OCI-LY3 (cell line): ENCODE data around the gene SFXN4.
"Not testable (repeated sequence)": the region's sequence is repeated elsewhere in the genome, so short reads cannot be mapped to it uniquely, and the experiment has no call there.

Source experiments
- H2AFZ ChIP-seq: fragments of 200-600, 300-600 bp; shearing (Covaris generic); 2 replicates; pipeline ENCODE4 v1.6.0; 2014; ENCODE audit warnings: antibody characterized with exemption, low read depth, low read length
- H3K27ac ChIP-seq: fragments of 200-600, 300-600 bp; sonication (generic); 2 replicates; pipeline ENCODE4 v1.5.1; 2014; ENCODE audit warnings: mild to moderate bottlenecking, low read length, moderate library complexity, mixed read lengths
- H3K27me3 ChIP-seq: fragments of 200-600, 300-600 bp; sonication (generic); 2 replicates; pipeline ENCODE4 v1.6.1; 2014; ENCODE audit warnings: low read depth, low read length, mixed read lengths
- H3K36me3 ChIP-seq: fragments of 200-600, 300-600 bp; sonication (generic); replicated peaks from 2 replicates; pipeline ENCODE3; 2014; ENCODE audit warnings: low read depth, low read length, mixed read lengths
- H3K4me1 ChIP-seq: fragments of 300-600, 200-600 bp; sonication (generic); 2 replicates; pipeline ENCODE4 v1.6.1; 2014; ENCODE audit warnings: low read length, mixed read lengths
- H3K4me2 ChIP-seq: fragments of 200-600, 300-600 bp; sonication (generic); 2 replicates; pipeline ENCODE4 v1.6.1; 2014; ENCODE audit warnings: low read length, mixed read lengths
- H3K4me3 ChIP-seq: fragments of 300-600, 200-600 bp; sonication (generic); 2 replicates; pipeline ENCODE4 v1.5.1; 2014; ENCODE audit warnings: antibody characterized with exemption, mild to moderate bottlenecking, low read length, moderate library complexity
- H3K79me2 ChIP-seq: fragments of 300-600, 200-600 bp; shearing (Covaris generic); 2 replicates; pipeline ENCODE4 v1.6.1; 2014; ENCODE audit warnings: mild to moderate bottlenecking, low read length, mixed read lengths
- H3K9ac ChIP-seq: fragments of 300-600, 200-600 bp; shearing (Covaris generic); 2 replicates; pipeline ENCODE4 v1.6.0; 2014; ENCODE audit warnings: mild to moderate bottlenecking, low read length, moderate library complexity
- H3K9me3 ChIP-seq: fragments of 200-600, 300-600 bp; shearing (Covaris generic); 2 replicates; pipeline ENCODE4 v1.6.1; 2014; ENCODE audit warnings: low read length, mixed read lengths; ENCODE audit not compliant: insufficient read depth
- H4K20me1 ChIP-seq: fragments of 200-600, 300-600 bp; sonication (generic); 2 replicates; pipeline ENCODE4 v1.6.1; 2016; ENCODE audit warnings: low read length, mixed read lengths; ENCODE audit not compliant: insufficient read depth
- EZH2phosphoT487 ChIP-seq: fragments of 200-600 bp; shearing (Covaris generic); IDR thresholded peaks from 2 replicates; pipeline ENCODE4 v1.6.1; 2018; ENCODE audit warnings: antibody characterized with exemption, mixed run types, low read depth
- TF ChIP-seq, protein P1 (sequence below): fragments of 200-600, 300-600 bp; sonication (generic); IDR thresholded peaks from 2 replicates; pipeline ENCODE4 v1.5.1; 2014; ENCODE audit warnings: antibody characterized with exemption, low read length, low read depth

SFXN4 gene

DNA sequence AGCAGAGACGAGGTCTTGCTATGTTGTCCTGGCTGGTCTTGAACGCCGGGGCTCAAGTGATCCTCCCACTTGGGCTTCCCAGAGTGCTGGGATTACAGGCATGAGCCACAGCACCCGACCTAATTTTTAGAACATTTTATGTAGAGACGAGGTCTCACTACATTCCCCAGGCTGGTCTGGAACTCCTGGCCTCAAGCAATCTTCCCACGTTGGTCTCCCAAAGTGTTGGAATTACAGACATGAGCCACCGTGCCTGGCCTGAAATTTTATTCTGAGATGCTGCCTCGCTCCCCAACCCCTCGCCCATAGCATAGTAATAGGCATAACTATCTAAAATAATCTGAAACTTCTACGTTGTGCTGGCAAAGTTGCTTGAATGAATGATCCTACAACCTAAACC, 21.9 kb downstream of the SFXN4 start:
- Histone ChIP-seq H4K20me1 (no peaks in the 10 kb centered on the region), H3K36me3 (peaks cover 3% of the 10 kb centered on the region), H3K27ac (no peak overlapping the region), H3K4me2 (no peak overlapping the region), H3K9me3 (no peaks in the 10 kb centered on the region), H2AFZ (no peak overlapping the region), H3K79me2 (no peaks in the 10 kb centered on the region), H3K4me1 (no peaks in the 10 kb centered on the region), H3K27me3 (no peaks in the 10 kb centered on the region), H3K9ac (no peak overlapping the region), H3K4me3 (no peak overlapping the region)
- no peak for TF ChIP-seq EZH2phosphoT487
- TF ChIP-seq, protein P1, sequence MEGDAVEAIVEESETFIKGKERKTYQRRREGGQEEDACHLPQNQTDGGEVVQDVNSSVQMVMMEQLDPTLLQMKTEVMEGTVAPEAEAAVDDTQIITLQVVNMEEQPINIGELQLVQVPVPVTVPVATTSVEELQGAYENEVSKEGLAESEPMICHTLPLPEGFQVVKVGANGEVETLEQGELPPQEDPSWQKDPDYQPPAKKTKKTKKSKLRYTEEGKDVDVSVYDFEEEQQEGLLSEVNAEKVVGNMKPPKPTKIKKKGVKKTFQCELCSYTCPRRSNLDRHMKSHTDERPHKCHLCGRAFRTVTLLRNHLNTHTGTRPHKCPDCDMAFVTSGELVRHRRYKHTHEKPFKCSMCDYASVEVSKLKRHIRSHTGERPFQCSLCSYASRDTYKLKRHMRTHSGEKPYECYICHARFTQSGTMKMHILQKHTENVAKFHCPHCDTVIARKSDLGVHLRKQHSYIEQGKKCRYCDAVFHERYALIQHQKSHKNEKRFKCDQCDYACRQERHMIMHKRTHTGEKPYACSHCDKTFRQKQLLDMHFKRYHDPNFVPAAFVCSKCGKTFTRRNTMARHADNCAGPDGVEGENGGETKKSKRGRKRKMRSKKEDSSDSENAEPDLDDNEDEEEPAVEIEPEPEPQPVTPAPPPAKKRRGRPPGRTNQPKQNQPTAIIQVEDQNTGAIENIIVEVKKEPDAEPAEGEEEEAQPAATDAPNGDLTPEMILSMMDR = no peak

DNA sequence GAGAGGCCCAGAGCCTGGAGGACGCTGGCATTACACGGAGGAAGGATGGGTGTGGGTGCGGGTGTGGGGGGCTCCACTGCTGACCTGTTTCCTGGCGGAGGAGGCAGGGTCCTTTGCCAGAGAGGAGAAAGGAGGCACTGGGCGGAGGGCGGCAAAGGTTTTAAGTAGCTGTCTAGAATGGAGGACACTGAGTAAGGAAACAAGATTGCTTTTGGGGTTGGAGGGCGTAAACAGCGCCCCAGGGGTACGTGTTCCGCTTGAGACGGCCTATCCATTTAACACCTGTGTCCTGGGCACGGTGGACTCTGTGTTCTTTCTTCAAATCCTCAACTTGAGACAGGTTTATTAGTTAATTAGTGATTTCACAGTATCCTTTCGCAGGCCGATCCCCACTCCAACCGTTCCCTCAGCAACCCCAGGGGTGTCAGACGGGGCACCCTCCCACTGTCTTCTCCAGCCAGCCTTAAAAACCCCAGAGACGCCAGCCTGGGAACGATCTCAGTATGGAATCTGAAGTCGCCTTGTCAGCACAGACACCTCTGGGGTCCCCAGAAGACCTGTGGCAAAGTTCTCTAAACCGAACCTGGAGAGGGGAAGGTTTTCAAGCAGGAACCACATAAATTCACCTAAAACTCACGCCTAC, 24.8 kb downstream of the SFXN4 start:
- Histone ChIP-seq H2AFZ (no peak overlapping the region), H3K4me1 (no peaks in the 10 kb centered on the region), H3K27ac (no peak overlapping the region), H3K27me3 (no peaks in the 10 kb centered on the region), H3K4me3 (no peak overlapping the region), H3K9ac (no peak overlapping the region), H3K36me3 (no peaks in the 10 kb centered on the region), H3K9me3 (no peaks in the 10 kb centered on the region), H3K79me2 (no peaks in the 10 kb centered on the region), H4K20me1 (no peaks in the 10 kb centered on the region), H3K4me2 (no peak overlapping the region)
- no peak for TF ChIP-seq EZH2phosphoT487
- TF ChIP-seq, protein P1 = no peak

DNA sequence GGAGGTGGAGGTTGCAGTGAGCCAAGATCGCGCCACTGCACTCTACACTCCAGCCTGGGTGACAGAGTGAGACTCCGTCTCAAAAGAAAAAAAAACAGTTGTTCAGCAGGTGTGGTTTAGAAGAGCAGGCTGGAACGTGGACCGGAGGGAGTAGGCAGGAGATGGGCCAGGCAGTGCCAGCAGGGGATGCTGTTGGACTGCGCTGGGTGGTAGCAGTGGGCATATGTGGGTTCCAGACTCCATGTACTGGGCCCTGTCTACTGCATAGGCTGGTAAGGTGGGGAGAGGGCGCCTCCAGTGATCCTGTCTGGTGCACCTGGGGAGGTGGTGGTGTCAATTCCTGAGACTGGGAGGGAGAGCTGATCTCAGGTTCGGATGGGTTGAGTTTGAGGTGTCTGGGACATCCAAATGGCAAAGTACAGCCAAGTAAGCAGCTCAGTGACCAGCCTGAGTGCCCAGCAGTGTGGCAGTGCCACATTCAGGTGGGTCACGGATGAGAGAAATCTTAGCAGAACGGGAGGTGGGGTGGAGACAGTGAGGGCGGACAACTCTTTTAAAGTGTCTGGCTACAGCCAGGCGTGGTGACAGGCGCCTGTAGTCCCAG, 25.9 kb downstream of the SFXN4 start:
- H2AFZ ChIP-seq = no peak overlapping the region
- no peak overlapping the region for H3K4me2 ChIP-seq
- TF ChIP-seq, protein P1 = no peak
- TF ChIP-seq EZH2phosphoT487 = no peak
- no peaks in the 10 kb centered on the region for H3K79me2 ChIP-seq
- no peak overlapping the region for H3K27ac ChIP-seq
- no peaks in the 10 kb centered on the region for H3K4me1 ChIP-seq
- H3K9me3 ChIP-seq = no peaks in the 10 kb centered on the region
- no peaks in the 10 kb centered on the region for H4K20me1 ChIP-seq
- no peak overlapping the region for H3K9ac ChIP-seq
- H3K36me3 ChIP-seq = no peaks in the 10 kb centered on the region
- no peak overlapping the region for H3K4me3 ChIP-seq
- no peaks in the 10 kb centered on the region for H3K27me3 ChIP-seq

DNA sequence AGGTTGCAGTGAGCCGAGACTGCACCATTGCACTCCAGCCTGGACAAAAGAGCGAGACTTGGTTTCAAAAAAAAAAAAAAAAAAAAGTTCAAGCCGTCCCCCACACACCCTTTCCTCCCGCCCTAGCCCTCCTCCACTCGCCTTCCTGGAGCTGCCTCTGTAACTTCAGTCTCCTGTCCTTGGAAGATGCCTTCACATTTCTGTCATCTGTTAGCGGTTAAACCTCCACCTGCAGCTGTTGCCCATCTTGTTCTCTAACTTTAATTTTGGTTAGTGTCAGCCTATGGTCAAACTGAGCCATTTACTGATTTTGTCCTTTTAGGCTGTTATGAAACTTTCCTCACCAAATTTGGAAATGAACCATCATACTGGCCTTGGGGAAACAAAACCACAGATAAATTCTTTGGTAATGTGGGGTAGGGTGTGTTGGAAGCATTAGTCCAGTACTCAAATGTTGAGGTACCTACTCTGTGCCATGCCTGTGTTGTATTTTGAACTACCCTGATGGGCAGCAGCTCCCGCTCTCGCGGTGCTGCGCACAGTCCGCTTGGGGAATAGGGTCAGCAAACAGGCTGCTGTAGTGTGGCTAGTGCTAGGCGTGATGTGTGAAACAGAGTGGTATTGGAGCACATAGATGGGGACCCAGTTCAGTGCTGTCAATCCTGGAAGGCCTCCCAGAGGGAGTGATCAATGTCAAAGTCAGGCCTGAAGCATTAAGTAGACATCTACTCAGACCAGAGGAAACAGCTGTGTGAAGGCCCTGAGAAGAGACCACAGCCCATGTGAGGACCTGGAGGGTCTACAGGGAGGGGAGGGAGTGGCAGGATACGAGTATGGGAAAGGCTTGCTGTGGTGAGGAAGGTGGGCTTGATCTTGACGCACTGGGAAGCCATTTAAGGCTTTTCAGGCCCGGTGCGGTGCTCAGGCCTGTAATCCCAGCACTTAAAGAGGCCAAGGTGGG, 26.9 kb downstream of the SFXN4 start:
- Histone ChIP-seq H2AFZ (no peak overlapping the region), H3K4me3 (no peak overlapping the region), H3K27ac (no peak overlapping the region), H3K9me3 (no peaks in the 10 kb centered on the region), H3K27me3 (no peaks in the 10 kb centered on the region), H3K36me3 (no peaks in the 10 kb centered on the region), H3K79me2 (no peaks in the 10 kb centered on the region), H3K4me1 (no peaks in the 10 kb centered on the region), H3K4me2 (no peak overlapping the region), H3K9ac (no peak overlapping the region), H4K20me1 (no peaks in the 10 kb centered on the region)
- TF ChIP-seq EZH2phosphoT487 = no peak

DNA sequence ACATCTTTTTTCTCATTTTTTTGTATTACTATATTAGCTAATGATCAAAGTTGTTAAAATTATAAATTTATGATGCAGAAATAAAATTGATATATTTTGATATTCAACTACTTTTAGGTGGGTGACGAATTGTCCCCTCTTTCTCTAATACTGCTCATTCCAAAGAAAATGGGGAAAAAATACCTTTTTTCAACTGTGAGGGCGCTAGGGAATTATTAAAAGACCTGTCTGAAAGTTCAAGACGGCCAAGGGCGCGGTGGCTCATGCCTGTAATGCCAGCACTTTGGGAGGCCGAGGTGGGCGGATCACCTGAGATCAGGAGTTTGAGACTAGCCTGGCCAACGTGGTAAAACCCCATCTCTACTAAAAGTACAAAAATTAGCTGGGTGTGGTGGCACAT, 27.6 kb downstream of the SFXN4 start:
- H3K4me3 ChIP-seq, H3K4me1 ChIP-seq, H3K4me2 ChIP-seq, H3K27me3 ChIP-seq, H4K20me1 ChIP-seq, H3K9ac ChIP-seq, H3K9me3 ChIP-seq, H3K27ac ChIP-seq, H2AFZ ChIP-seq, H3K36me3 ChIP-seq, H3K79me2 ChIP-seq: not testable (repeated sequence)
